Spleen (tissue), 7 donors: ENCODE results near the gene ADORA2A.

Source experiments
- POLR2A ChIP-seq, 3 donors: fragments of 450-650 bp; IDR thresholded peaks; one replicate each; pipeline ENCODE4 v1.5.1; 2017; ENCODE audit warnings: antibody characterized with exemption in 3 of 3, mild to moderate bottlenecking in 1 of 3
- POLR2AphosphoS5 ChIP-seq, 3 donors: sonication (generic); formaldehyde crosslinking; IDR thresholded peaks; one replicate each; pipeline ENCODE4 v1.5.1; 2017; ENCODE audit warnings: antibody characterized with exemption in 3 of 3
- TF ChIP-seq, protein P1 (sequence below), 11 experiments: fragments of 200-600 bp in 7 of 11; fragments of 450-650 bp in 4 of 11; sonication (generic) in 4 of 11; IDR thresholded peaks in 8 of 11; conservative IDR thresholded peaks in 3 of 11; 1 replicate in 7 of 11; 2 replicates in 4 of 11; pipeline versions ENCODE4 v1.4.0 to v1.8.0; 2016 to 2021; ENCODE audit warnings: antibody characterized with exemption in 11 of 11, inconsistent platforms in 4 of 11, mild to moderate bottlenecking in 1 of 11
- donor health status: DM: no; HTN: no; CAD: no; lungs with moderate emphysema.
- donor health status: DM: no; HTN: no; CAD: no.
- donor health status: DM: no; HTN: no; CAD: no.

DNA sequence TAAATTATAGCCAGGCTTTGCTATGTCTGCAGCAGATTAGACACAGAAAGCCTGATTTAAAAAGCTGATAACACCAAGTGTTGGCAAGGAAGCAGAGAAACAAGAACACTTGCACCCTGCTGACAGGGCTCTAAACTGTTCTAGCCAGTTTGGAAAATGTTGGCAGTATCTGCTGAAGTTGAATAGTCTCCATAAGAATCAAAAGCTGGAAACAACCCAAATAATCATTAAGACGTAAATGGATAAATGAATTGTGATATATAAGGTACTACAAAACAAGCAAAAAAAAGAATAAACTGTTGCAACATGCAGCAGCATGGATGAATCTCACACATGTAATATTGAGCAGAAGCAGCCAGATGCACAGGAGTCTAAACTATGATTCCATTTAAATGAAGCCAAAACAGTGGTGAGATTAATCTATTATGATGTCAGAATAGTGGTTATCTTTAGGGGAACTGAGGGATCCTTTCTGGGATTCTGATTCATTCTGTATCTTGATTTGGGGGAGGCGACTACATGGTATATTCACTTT, 40.4 kb upstream of the ADORA2A start:
- TF ChIP-seq, protein P1, sequence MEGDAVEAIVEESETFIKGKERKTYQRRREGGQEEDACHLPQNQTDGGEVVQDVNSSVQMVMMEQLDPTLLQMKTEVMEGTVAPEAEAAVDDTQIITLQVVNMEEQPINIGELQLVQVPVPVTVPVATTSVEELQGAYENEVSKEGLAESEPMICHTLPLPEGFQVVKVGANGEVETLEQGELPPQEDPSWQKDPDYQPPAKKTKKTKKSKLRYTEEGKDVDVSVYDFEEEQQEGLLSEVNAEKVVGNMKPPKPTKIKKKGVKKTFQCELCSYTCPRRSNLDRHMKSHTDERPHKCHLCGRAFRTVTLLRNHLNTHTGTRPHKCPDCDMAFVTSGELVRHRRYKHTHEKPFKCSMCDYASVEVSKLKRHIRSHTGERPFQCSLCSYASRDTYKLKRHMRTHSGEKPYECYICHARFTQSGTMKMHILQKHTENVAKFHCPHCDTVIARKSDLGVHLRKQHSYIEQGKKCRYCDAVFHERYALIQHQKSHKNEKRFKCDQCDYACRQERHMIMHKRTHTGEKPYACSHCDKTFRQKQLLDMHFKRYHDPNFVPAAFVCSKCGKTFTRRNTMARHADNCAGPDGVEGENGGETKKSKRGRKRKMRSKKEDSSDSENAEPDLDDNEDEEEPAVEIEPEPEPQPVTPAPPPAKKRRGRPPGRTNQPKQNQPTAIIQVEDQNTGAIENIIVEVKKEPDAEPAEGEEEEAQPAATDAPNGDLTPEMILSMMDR (IDR thresholded peaks at IDR 0.05 in 8 of 11, conservative IDR thresholded peaks at IDR 0.05 in 3 of 11): no peak
- no peak for TF ChIP-seq POLR2AphosphoS5 (IDR thresholded peaks at IDR 0.05)
- no peak for TF ChIP-seq POLR2A (IDR thresholded peaks at IDR 0.05)
